Measurements from ENCODE around the gene CPN2.

Gene CPN2

GRCh38 chr3:194346621-194347020 lies 4.5 kb downstream of the CPN2 start:
- no peaks in the 10 kb centered on the region for H3K9me3 ChIP-seq (ENCODE audit: control insufficient read depth, low read length)
- no peak overlapping the region for H4K8ac ChIP-seq (ENCODE audit: low read length)
- peak; percentile 42 for DNase-seq
- H2BK120ac ChIP-seq (ENCODE audit: low read depth, low read length) = no peak overlapping the region
- H2BK15ac ChIP-seq (ENCODE audit: low read depth, poor library complexity, severe bottlenecking) = no peak overlapping the region
- H3K27me3 ChIP-seq (ENCODE audit: control insufficient read depth in 1 of 2, insufficient read depth in 1 of 2, low read length in 2 of 2) = peaks cover 34 to 42% of the 10 kb centered on the region in 2 experiments
- no peak overlapping the region for H3K4ac ChIP-seq (ENCODE audit: low read depth in 1 of 2, low read length in 2 of 2)
- no peak overlapping the region for H3K4me3 ChIP-seq (ENCODE audit: insufficient read depth in 1 of 2, low read depth in 1 of 2, low read length in 2 of 2)
- H2BK12ac ChIP-seq (ENCODE audit: low read length in 2 of 2) = no peak overlapping the region
- H2BK5ac ChIP-seq (ENCODE audit: low read depth, low read length, poor library complexity, severe bottlenecking) = no peak overlapping the region
- no peak overlapping the region for H2AFZ ChIP-seq (ENCODE audit: low read depth, low read length)
- peaks cover 16% of the 10 kb centered on the region for H3K4me1 ChIP-seq (ENCODE audit: control insufficient read depth, insufficient read depth, low read depth, low read length)
- no peak overlapping the region for H4K91ac ChIP-seq (ENCODE audit: low read length)
- H3K14ac ChIP-seq (ENCODE audit: low read length in 2 of 2) = no peak overlapping the region
- no peak overlapping the region for H3K23ac ChIP-seq (ENCODE audit: low read length in 2 of 2)
- H3K18ac ChIP-seq (ENCODE audit: low read depth in 1 of 2, low read length in 2 of 2) = no peak overlapping the region
- no peak overlapping the region for H3K4me2 ChIP-seq (ENCODE audit: low read length, poor library complexity, severe bottlenecking)
- H3K79me1 ChIP-seq (replicated peaks; ENCODE audit: low read length, poor library complexity, severe bottlenecking) = no peaks in the 10 kb centered on the region
- peak overlapping the region; percentile 24 for H3K9ac ChIP-seq (ENCODE audit: low read length)
- no peak overlapping the region for H3K27ac ChIP-seq (ENCODE audit: low read length, poor library complexity, severe bottlenecking)
- no peaks in the 10 kb centered on the region for H3K36me3 ChIP-seq (ENCODE audit: control insufficient read depth in 1 of 2, insufficient read depth in 2 of 2, low read depth in 1 of 2, low read length in 2 of 2)
- no peak overlapping the region for H2AK5ac ChIP-seq (ENCODE audit: low read length, severe bottlenecking)
- WGBS = 92% methylated on average over 4 of the region's 5 CpGs

- no peak overlapping the region for H2AFZ ChIP-seq (ENCODE audit: low read depth, low read length)
- H4K91ac ChIP-seq (ENCODE audit: low read length) = no peak overlapping the region
- no peak overlapping the region for H3K4ac ChIP-seq (ENCODE audit: low read depth in 1 of 2, low read length in 2 of 2)
- H2AK5ac ChIP-seq (ENCODE audit: low read length, severe bottlenecking) = no peak overlapping the region
- no peak overlapping the region for H3K9ac ChIP-seq (ENCODE audit: low read length)
- no peaks in the 10 kb centered on the region for H3K9me3 ChIP-seq (ENCODE audit: control insufficient read depth, low read length)
- H3K27ac ChIP-seq (ENCODE audit: low read length, poor library complexity, severe bottlenecking) = no peak overlapping the region
- WGBS = 90% methylated on average over 9 of the region's 9 CpGs
- no peak overlapping the region for H2BK12ac ChIP-seq (ENCODE audit: low read length in 2 of 2)
- H2BK120ac ChIP-seq (ENCODE audit: low read depth, low read length) = no peak overlapping the region
- no peak overlapping the region for H3K4me3 ChIP-seq (ENCODE audit: insufficient read depth in 1 of 2, low read depth in 1 of 2, low read length in 2 of 2)
- no peaks in the 10 kb centered on the region for H3K79me1 ChIP-seq (replicated peaks; ENCODE audit: low read length, poor library complexity, severe bottlenecking)
- H3K27me3 ChIP-seq (ENCODE audit: control insufficient read depth in 1 of 2, insufficient read depth in 1 of 2, low read length in 2 of 2) = peaks cover 38 to 48% of the 10 kb centered on the region in 2 experiments
- no peak overlapping the region for H3K14ac ChIP-seq (ENCODE audit: low read length in 2 of 2)
- H4K8ac ChIP-seq (ENCODE audit: low read length) = no peak overlapping the region
- H2BK15ac ChIP-seq (ENCODE audit: low read depth, poor library complexity, severe bottlenecking) = no peak overlapping the region
- H3K36me3 ChIP-seq (ENCODE audit: control insufficient read depth in 1 of 2, insufficient read depth in 2 of 2, low read depth in 1 of 2, low read length in 2 of 2) = no peaks in the 10 kb centered on the region
- DNase-seq = no peak
- no peak overlapping the region for H3K4me2 ChIP-seq (ENCODE audit: low read length, poor library complexity, severe bottlenecking)
- H3K18ac ChIP-seq (ENCODE audit: low read depth in 1 of 2, low read length in 2 of 2) = no peak overlapping the region
- H2BK5ac ChIP-seq (ENCODE audit: low read depth, low read length, poor library complexity, severe bottlenecking) = no peak overlapping the region
- no peak overlapping the region for H3K23ac ChIP-seq (ENCODE audit: low read length in 2 of 2)
- H3K4me1 ChIP-seq (ENCODE audit: control insufficient read depth, insufficient read depth, low read depth, low read length) = peaks cover 13% of the 10 kb centered on the region
Observed at GRCh38 chr3:194346035-194346434, 5.1 kb downstream of the CPN2 start.

GRCh38 chr3:194344012-194344411 lies 7.1 kb downstream of the CPN2 start:
- no peaks in the 10 kb centered on the region for H3K9me3 ChIP-seq (ENCODE audit: control insufficient read depth, low read length)
- no peak overlapping the region for H3K18ac ChIP-seq (ENCODE audit: low read depth in 1 of 2, low read length in 2 of 2)
- no peak overlapping the region for H3K23ac ChIP-seq (ENCODE audit: low read length in 2 of 2)
- no peak overlapping the region for H3K4me2 ChIP-seq (ENCODE audit: low read length, poor library complexity, severe bottlenecking)
- H4K8ac ChIP-seq (ENCODE audit: low read length) = no peak overlapping the region
- H3K27ac ChIP-seq (ENCODE audit: low read length, poor library complexity, severe bottlenecking) = no peak overlapping the region
- no peak overlapping the region for H2AFZ ChIP-seq (ENCODE audit: low read depth, low read length)
- H4K91ac ChIP-seq (ENCODE audit: low read length) = no peak overlapping the region
- no peak overlapping the region for H2BK120ac ChIP-seq (ENCODE audit: low read depth, low read length)
- no peak overlapping the region for H3K4me3 ChIP-seq (ENCODE audit: insufficient read depth in 1 of 2, low read depth in 1 of 2, low read length in 2 of 2)
- no peak overlapping the region for H3K4ac ChIP-seq (ENCODE audit: low read depth in 1 of 2, low read length in 2 of 2)
- H3K4me1 ChIP-seq (ENCODE audit: control insufficient read depth, insufficient read depth, low read depth, low read length) = peaks cover 6% of the 10 kb centered on the region
- no peak overlapping the region for H3K14ac ChIP-seq (ENCODE audit: low read length in 2 of 2)
- 26% methylated on average over 9 of the region's 9 CpGs for WGBS
- no peaks in the 10 kb centered on the region for H3K79me1 ChIP-seq (replicated peaks; ENCODE audit: low read length, poor library complexity, severe bottlenecking)
- no peaks in the 10 kb centered on the region for H3K36me3 ChIP-seq (ENCODE audit: control insufficient read depth in 1 of 2, insufficient read depth in 2 of 2, low read depth in 1 of 2, low read length in 2 of 2)
- DNase-seq = peak; percentile 66
- H2BK5ac ChIP-seq (ENCODE audit: low read depth, low read length, poor library complexity, severe bottlenecking) = no peak overlapping the region
- no peak overlapping the region for H2AK5ac ChIP-seq (ENCODE audit: low read length, severe bottlenecking)
- no peak overlapping the region for H2BK12ac ChIP-seq (ENCODE audit: low read length in 2 of 2)
- no peak overlapping the region for H2BK15ac ChIP-seq (ENCODE audit: low read depth, poor library complexity, severe bottlenecking)
- H3K27me3 ChIP-seq (ENCODE audit: control insufficient read depth in 1 of 2, insufficient read depth in 1 of 2, low read length in 2 of 2) = peaks cover 38 to 53% of the 10 kb centered on the region in 2 experiments
- H3K9ac ChIP-seq (ENCODE audit: low read length) = no peak overlapping the region

- Histone ChIP-seq H3K4me3 (ENCODE audit: insufficient read depth in 1 of 2, low read depth in 1 of 2, low read length in 2 of 2) (no peak overlapping the region), H3K18ac (ENCODE audit: low read depth in 1 of 2, low read length in 2 of 2) (no peak overlapping the region), H2BK5ac (ENCODE audit: low read depth, low read length, poor library complexity, severe bottlenecking) (no peak overlapping the region), H2AFZ (ENCODE audit: low read depth, low read length) (no peak overlapping the region), H3K23ac (ENCODE audit: low read length in 2 of 2) (no peak overlapping the region), H2BK15ac (ENCODE audit: low read depth, poor library complexity, severe bottlenecking) (no peak overlapping the region), H3K4me2 (ENCODE audit: low read length, poor library complexity, severe bottlenecking) (no peak overlapping the region), H3K9me3 (ENCODE audit: control insufficient read depth, low read length) (no peaks in the 10 kb centered on the region), H4K91ac (ENCODE audit: low read length) (no peak overlapping the region), H3K4ac (ENCODE audit: low read depth in 1 of 2, low read length in 2 of 2) (no peak overlapping the region), H3K4me1 (ENCODE audit: control insufficient read depth, insufficient read depth, low read depth, low read length) (peaks cover 6% of the 10 kb centered on the region), H2AK5ac (ENCODE audit: low read length, severe bottlenecking) (no peak overlapping the region), H3K14ac (ENCODE audit: low read length in 2 of 2) (no peak overlapping the region), H3K9ac (ENCODE audit: low read length) (no peak overlapping the region), H3K27ac (ENCODE audit: low read length, poor library complexity, severe bottlenecking) (no peak overlapping the region), H2BK120ac (ENCODE audit: low read depth, low read length) (no peak overlapping the region), H3K79me1 (replicated peaks; ENCODE audit: low read length, poor library complexity, severe bottlenecking) (no peaks in the 10 kb centered on the region), H2BK12ac (ENCODE audit: low read length in 2 of 2) (no peak overlapping the region), H4K8ac (ENCODE audit: low read length) (no peak overlapping the region), H3K27me3 (ENCODE audit: control insufficient read depth in 1 of 2, insufficient read depth in 1 of 2, low read length in 2 of 2) (peaks cover 38 to 53% of the 10 kb centered on the region in 2 experiments), H3K36me3 (ENCODE audit: control insufficient read depth in 1 of 2, insufficient read depth in 2 of 2, low read depth in 1 of 2, low read length in 2 of 2) (no peaks in the 10 kb centered on the region)
- WGBS = 62% methylated on average over 2 of the region's 2 CpGs
- no peak for DNase-seq
Observed at GRCh38 chr3:194343561-194343893, 7.6 kb downstream of the CPN2 start.

Measured in mesenchymal stem cell (in vitro differentiated cells and primary cell).